ENCODE results near the gene DCTPP1.
"Not testable (repeated sequence)": the region's sequence is repeated elsewhere in the genome, so short reads cannot be mapped to it uniquely, and the experiment has no call there.

The DCTPP1 gene

DNA sequence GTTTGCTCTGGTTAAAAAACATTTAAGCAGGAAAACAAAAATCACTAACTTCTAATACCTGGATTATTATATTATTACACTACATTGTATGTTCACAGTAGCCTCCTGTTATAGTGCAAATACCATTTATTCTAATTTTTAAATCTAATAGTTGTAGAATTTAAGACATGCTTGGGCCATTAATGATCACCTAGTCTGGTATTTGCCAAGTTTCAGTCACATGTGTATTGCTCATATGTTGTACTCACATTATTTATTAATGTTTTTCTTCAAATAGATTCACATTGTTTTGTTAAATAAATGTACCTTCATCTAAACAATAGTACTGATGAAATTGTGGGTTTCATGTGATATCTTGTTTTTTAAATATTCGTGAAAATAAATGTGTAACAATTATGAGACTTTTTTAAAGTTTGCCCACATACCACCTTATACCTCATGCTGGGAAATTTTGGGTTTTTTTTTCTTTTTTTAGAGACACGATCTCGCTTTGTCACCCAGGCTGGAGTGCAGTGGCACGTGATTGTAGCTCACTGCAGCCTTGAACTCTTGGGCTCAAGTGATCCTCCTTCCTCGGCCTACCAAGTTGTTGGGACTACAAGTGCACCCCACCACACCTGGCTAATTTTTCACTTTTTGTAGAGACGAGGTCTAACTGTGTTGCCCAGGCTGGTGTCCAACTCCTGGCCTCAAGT, 16.6 kb downstream of the DCTPP1 start:
- DNase-seq (ENCODE audit: low spot score) = no peak

GRCh38 chr16:30409125-30410060, 20.4 kb downstream of the DCTPP1 start:
- DNase-seq (ENCODE audit: low spot score) = peak; percentile 92

DNA sequence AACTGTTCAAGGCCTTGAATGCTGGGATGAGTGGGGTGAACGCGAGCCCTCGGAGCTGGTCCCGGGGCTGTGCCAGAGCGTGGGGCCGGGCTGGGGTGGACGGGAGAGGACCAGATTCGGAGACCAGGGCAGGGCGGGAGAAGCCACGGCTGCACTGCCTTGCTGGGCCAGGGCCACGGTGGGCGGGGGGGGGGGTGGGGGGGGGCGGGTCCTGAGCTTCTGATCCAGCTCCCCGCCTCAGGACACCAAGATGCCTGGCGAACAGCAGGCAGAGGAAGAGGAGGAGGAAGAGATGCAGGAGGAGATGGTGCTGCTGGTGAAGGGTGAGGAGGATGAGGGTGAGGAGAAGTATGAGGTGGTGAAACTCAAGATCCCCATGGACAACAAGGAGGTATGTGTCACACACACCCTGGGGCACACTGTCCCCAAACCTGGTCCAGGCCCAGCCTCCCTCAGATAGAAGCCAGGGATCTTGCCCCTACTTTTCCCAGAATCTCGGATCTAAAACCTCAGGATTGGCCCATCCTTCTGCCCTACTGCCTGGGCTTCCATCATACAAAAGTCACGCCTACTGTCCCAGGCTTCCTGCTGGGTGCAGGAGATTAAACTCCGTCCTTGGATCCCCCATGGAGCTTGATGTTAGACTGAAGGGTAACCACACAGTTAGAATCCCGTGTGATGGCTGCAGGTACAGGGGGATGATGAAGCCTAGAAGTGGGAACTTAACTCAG, 21.9 kb downstream of the DCTPP1 start:
- peak; percentile 62 for DNase-seq (ENCODE audit: low spot score)

GRCh38 chr16:30407102-30407803, 22.6 kb downstream of the DCTPP1 start, which contains the start of gene ZNF771:
Gene ZNF771, plus strand, starts transcription at chr16:30407606. Its CDS starts 448 bp downstream, at chr16:30408054.
- DNase-seq (ENCODE audit: low spot score) = peak; percentile 94

DNA sequence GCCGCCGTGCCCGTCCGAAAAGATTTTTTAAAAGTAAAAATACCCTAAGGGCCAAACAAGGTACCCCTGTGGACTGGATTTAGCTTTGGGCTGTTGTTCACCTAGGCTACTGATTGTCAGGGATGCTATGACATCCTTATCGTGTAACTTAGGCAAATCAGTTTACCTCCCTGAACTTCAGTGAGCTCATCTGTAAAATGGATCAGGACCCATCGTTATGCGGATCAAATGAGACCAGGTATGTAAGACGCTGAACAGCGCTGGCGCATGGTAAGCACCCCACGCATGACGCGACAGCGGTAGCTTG, 23.1 kb downstream of the DCTPP1 start:
- no peak for DNase-seq (ENCODE audit: low spot score)

DNA sequence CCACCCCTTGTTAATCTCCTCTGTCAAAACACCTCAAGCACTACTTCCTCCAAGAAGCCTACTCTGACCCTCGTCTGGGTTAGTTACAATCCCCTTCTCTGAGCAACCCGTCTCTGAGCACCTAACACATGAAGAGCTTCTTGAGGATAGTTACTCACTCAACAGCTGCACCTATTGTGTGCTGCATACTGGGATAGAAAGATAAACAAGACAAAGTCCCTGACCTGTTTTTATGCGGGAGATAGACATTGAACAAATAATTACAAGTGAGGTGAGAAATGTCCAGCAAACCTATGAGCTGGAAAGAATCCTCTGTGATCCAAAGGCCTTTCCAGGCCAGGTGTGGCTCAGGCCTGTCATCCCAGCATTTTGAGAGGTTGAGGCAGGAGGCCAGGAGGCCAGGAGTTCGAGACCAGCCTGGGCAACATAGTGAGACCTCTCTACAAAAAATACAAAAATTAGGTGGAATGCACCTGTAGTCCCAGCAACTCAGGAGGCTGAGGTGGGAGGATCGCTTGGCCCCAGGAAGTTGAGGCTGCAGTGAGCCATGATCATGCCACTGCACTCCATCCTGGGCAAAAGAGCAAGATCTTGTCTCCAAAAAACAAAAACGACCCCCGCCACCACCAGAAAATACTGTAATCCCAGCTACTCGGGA, 27.9 kb downstream of the DCTPP1 start:
- DNase-seq (ENCODE audit: low spot score) = no peak

GRCh38 chr16:30399435-30400186, 30.2 kb downstream of the DCTPP1 start:
- no peak for DNase-seq (ENCODE audit: low spot score)

DNA sequence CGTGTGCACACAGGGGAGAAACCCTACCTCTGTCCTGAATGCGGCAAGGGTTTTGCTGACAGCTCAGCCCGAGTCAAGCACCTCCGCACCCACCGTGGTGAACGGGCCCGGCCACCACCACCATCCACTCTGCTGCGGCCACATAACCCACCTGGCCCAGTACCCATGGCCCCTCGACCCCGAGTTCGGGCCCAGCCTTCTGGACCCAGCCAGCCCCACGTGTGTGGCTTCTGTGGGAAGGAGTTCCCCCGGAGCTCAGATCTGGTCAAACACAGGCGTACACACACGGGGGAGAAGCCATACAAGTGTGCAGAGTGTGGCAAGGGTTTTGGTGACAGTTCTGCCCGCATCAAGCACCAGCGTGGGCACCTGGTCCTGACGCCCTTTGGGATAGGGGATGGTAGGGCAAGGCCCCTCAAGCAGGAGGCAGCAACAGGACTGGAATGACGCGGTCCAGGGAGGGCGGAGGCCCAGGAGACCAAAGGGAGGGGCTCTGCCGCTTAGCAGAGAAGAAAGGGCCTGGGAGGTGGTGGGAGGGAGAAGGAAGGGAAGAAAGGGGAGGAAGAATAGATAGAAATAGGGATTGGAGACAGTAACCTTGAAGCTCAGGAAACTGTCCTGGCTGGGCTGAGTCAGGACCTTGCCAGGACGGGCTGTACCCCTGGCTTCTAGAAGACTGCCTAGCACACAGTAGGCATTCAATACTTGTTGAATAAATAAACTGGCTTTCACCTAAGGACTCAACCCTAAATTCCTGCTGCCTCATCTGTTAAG, 31.0 kb downstream of the DCTPP1 start:
- DNase-seq (ENCODE audit: low spot score) = no peak

DNA sequence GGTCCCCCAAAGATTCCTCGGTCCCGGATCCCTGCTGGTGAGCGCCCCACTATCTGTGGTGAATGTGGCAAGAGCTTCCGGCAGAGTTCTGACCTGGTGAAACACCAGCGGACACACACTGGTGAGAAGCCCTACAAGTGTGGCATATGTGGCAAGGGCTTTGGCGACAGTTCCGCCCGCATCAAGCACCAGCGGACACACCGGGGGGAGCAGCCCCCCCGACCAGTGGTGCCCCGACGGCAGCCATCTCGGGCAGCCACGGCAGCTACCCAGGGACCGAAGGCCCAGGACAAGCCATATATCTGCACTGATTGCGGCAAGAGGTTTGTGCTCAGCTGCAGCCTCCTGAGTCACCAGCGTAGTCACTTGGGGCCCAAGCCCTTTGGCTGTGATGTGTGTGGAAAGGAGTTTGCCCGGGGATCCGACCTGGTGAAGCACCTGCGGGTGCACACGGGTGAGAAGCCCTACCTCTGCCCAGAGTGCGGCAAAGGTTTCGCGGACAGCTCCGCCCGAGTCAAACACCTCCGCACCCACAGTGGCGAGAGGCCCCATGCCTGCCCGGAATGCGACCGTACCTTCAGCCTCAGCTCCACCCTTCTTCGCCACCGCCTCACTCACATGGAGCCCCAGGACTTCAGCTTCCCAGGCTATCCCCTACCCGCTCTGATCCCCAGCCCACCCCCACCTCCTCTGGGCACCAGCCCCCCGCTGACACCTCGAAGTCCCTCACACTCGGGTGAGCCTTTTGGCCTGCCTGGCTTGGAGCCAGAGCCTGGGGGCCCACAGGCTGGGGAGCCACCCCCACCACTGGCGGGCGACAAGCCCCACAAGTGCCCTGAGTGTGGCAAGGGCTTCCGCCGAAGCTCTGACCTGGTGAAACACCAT, 31.8 kb downstream of the DCTPP1 start:
- no peak for DNase-seq (ENCODE audit: low spot score)

GRCh38 chr16:30397056-30397455, 32.8 kb downstream of the DCTPP1 start:
- DNase-seq (ENCODE audit: low spot score) = no peak

GRCh38 chr16:30396627-30397026, 33.2 kb downstream of the DCTPP1 start:
- not testable (repeated sequence) for DNase-seq (ENCODE audit: low spot score)

- no peak for DNase-seq (ENCODE audit: low spot score)
These were observed 33.7 kb downstream of the DCTPP1 start for GRCh38 chr16:30395992-30396585.

- DNase-seq (ENCODE audit: low spot score) = peak; percentile 89
These were observed 34.5 kb downstream of the DCTPP1 start, which contains the start of gene ZNF48 for GRCh38 chr16:30395155-30395991. Gene ZNF48, plus strand, starts transcription at chr16:30395420. Its CDS starts 375 bp downstream, at chr16:30395795.

GRCh38 chr16:30394592-30395154, 35.2 kb downstream of the DCTPP1 start:
- peak; percentile 22 for DNase-seq (ENCODE audit: low spot score)

DNA sequence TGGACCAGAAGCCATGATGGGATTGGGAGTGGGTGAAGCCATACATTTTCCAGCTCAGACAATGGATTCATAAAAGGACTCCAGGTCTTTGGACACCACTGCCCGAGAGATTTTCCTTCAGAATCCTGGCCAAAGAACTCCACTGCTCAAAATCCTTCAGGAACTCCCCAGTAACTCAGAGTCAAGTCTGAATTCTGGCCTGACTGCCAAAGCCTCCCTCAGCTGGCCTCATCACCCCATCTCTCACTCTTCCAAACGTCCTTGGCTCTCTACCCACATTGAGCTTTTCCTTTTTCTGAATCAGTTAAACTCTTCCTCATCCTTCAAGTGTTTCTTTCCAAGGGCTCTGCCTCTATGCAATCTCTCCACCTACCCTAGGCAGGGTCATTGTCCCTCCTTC, 46.3 kb downstream of the DCTPP1 start:
- no peak for DNase-seq (ENCODE audit: low spot score)

- DNase-seq (ENCODE audit: low spot score) = no peak
These were observed 47.5 kb downstream of the DCTPP1 start, which contains the start of gene SEPTIN1 for GRCh38 chr16:30382111-30382881. Gene SEPTIN1, minus strand, starts transcription at chr16:30382561. Its CDS starts 19 bp downstream, at chr16:30382542.

Measured in AG08395 (cell line).